ENCODE measurements around the gene CNOT6.
"Not testable (repeated sequence)": the region's sequence is repeated elsewhere in the genome, so short reads cannot be mapped to it uniquely, and the experiment has no call there.

CNOT6 gene

DNA sequence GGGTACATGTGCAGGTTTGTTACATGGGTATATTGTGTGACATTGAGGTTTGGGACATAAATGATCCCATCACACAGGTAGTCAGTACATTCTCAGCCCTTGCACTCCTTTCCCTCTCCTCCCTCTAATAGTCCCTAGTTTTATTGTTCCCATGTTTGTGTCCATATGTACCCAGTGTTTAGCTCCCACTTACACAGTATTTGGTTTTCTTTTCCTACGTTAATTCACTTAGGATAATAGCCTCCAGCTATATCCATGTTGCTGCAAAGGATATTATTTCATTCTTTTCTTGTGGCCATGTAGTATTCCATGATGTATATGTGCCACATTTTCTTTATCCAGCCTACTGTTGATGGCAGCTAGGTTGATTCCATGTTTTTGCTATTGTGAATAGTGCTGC lies 27.4 kb downstream of the CNOT6 start:
- Histone ChIP-seq H3K4me3 (ENCODE audit: low read length) (no peak overlapping the region), H3K9ac (ENCODE audit: low read length) (no peak overlapping the region), H3K27me3 (replicated peaks; ENCODE audit: control insufficient read depth, insufficient read depth, low read length) (no peaks in the 10 kb centered on the region), H3K4me1 (ENCODE audit: control insufficient read depth, insufficient read depth, low read length) (peaks cover 34% of the 10 kb centered on the region), H3K36me3 (ENCODE audit: control insufficient read depth, insufficient read depth, low read length, severe bottlenecking) (no peaks in the 10 kb centered on the region), H3K9me3 (ENCODE audit: control insufficient read depth, low read length) (no peaks in the 10 kb centered on the region)
- DNase-seq (ENCODE audit: low read depth): no peak

- H3K27me3 ChIP-seq (replicated peaks; ENCODE audit: control insufficient read depth, insufficient read depth, low read length): no peaks in the 10 kb centered on the region
- peaks cover 34% of the 10 kb centered on the region for H3K4me1 ChIP-seq (ENCODE audit: control insufficient read depth, insufficient read depth, low read length)
- H3K9me3 ChIP-seq (ENCODE audit: control insufficient read depth, low read length): no peaks in the 10 kb centered on the region
- peak; percentile 24 for DNase-seq (ENCODE audit: low read depth)
- H3K4me3 ChIP-seq (ENCODE audit: low read length): no peak overlapping the region
- no peaks in the 10 kb centered on the region for H3K36me3 ChIP-seq (ENCODE audit: control insufficient read depth, insufficient read depth, low read length, severe bottlenecking)
- H3K9ac ChIP-seq (ENCODE audit: low read length): no peak overlapping the region
Measured at GRCh38 chr5:180522330-180522729, 28.2 kb downstream of the CNOT6 start.

- Histone ChIP-seq H3K9ac (ENCODE audit: low read length) (no peak overlapping the region), H3K27me3 (replicated peaks; ENCODE audit: control insufficient read depth, insufficient read depth, low read length) (no peaks in the 10 kb centered on the region), H3K4me1 (ENCODE audit: control insufficient read depth, insufficient read depth, low read length) (peaks cover 29% of the 10 kb centered on the region), H3K9me3 (ENCODE audit: control insufficient read depth, low read length) (no peaks in the 10 kb centered on the region), H3K36me3 (ENCODE audit: control insufficient read depth, insufficient read depth, low read length, severe bottlenecking) (no peaks in the 10 kb centered on the region), H3K4me3 (ENCODE audit: low read length) (no peak overlapping the region)
- peak; percentile 13 for DNase-seq (ENCODE audit: low read depth)
Measured at GRCh38 chr5:180523629-180524466, 29.7 kb downstream of the CNOT6 start.

- no peak overlapping the region for H3K9ac ChIP-seq (ENCODE audit: low read length)
- no peak overlapping the region for H3K4me3 ChIP-seq (ENCODE audit: low read length)
- no peaks in the 10 kb centered on the region for H3K27me3 ChIP-seq (replicated peaks; ENCODE audit: control insufficient read depth, insufficient read depth, low read length)
- H3K36me3 ChIP-seq (ENCODE audit: control insufficient read depth, insufficient read depth, low read length, severe bottlenecking): no peaks in the 10 kb centered on the region
- H3K4me1 ChIP-seq (ENCODE audit: control insufficient read depth, insufficient read depth, low read length): peaks cover 24% of the 10 kb centered on the region
- no peak for DNase-seq (ENCODE audit: low read depth)
- no peaks in the 10 kb centered on the region for H3K9me3 ChIP-seq (ENCODE audit: control insufficient read depth, low read length)
Measured at GRCh38 chr5:180525399-180525798, 31.2 kb downstream of the CNOT6 start.

DNA sequence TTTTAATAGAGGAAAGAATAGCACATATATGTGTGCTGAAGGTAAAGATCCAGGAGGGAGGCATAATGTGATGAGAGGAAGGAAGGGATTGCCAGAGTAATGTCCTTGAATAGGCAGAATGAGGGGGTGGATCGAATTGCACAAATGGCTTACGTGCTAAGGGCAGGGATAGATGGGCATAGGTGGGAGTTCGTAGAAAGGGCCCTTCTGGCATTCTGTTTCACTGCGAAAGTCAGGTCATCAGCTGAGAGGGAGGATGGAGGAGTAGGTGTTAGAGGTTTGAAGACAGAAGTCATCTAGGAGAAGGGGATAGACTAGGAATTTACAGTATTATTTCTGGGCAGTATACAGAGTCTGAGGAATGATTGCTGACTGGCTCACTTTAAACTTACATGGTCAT lies 32.1 kb downstream of the CNOT6 start:
- Histone ChIP-seq H3K9ac (ENCODE audit: low read length) (no peak overlapping the region), H3K4me3 (ENCODE audit: low read length) (no peak overlapping the region), H3K36me3 (ENCODE audit: control insufficient read depth, insufficient read depth, low read length, severe bottlenecking) (no peaks in the 10 kb centered on the region), H3K9me3 (ENCODE audit: control insufficient read depth, low read length) (no peaks in the 10 kb centered on the region), H3K4me1 (ENCODE audit: control insufficient read depth, insufficient read depth, low read length) (peaks cover 23% of the 10 kb centered on the region), H3K27me3 (replicated peaks; ENCODE audit: control insufficient read depth, insufficient read depth, low read length) (no peaks in the 10 kb centered on the region)
- no peak for DNase-seq (ENCODE audit: low read depth)

- Histone ChIP-seq H3K36me3 (ENCODE audit: control insufficient read depth, insufficient read depth, low read length, severe bottlenecking) (peaks cover 8% of the 10 kb centered on the region), H3K9ac (ENCODE audit: low read length) (no peak overlapping the region), H3K27me3 (replicated peaks; ENCODE audit: control insufficient read depth, insufficient read depth, low read length) (no peaks in the 10 kb centered on the region), H3K4me3 (ENCODE audit: low read length) (no peak overlapping the region), H3K4me1 (ENCODE audit: control insufficient read depth, insufficient read depth, low read length) (peaks cover 11% of the 10 kb centered on the region), H3K9me3 (ENCODE audit: control insufficient read depth, low read length) (no peaks in the 10 kb centered on the region)
- DNase-seq (ENCODE audit: low read depth): no peak
Measured at GRCh38 chr5:180527659-180528058, 33.5 kb downstream of the CNOT6 start.

- H3K36me3 ChIP-seq (ENCODE audit: control insufficient read depth, insufficient read depth, low read length, severe bottlenecking): peaks cover 12% of the 10 kb centered on the region
- not testable (repeated sequence) for H3K4me3 ChIP-seq (ENCODE audit: low read length); H3K27me3 ChIP-seq (replicated peaks; ENCODE audit: control insufficient read depth, insufficient read depth, low read length); DNase-seq (ENCODE audit: low read depth); H3K4me1 ChIP-seq (ENCODE audit: control insufficient read depth, insufficient read depth, low read length); H3K9me3 ChIP-seq (ENCODE audit: control insufficient read depth, low read length); H3K9ac ChIP-seq (ENCODE audit: low read length)
Measured at GRCh38 chr5:180531036-180531585, 36.9 kb downstream of the CNOT6 start.

GRCh38 chr5:180532268-180532667 lies 38.1 kb downstream of the CNOT6 start:
- H3K27me3 ChIP-seq (replicated peaks; ENCODE audit: control insufficient read depth, insufficient read depth, low read length): no peaks in the 10 kb centered on the region
- no peaks in the 10 kb centered on the region for H3K9me3 ChIP-seq (ENCODE audit: control insufficient read depth, low read length)
- no peak overlapping the region for H3K9ac ChIP-seq (ENCODE audit: low read length)
- DNase-seq (ENCODE audit: low read depth): no peak
- no peak overlapping the region for H3K4me3 ChIP-seq (ENCODE audit: low read length)
- no peaks in the 10 kb centered on the region for H3K4me1 ChIP-seq (ENCODE audit: control insufficient read depth, insufficient read depth, low read length)
- peaks cover 12% of the 10 kb centered on the region for H3K36me3 ChIP-seq (ENCODE audit: control insufficient read depth, insufficient read depth, low read length, severe bottlenecking)

GRCh38 chr5:180533845-180534244 lies 39.7 kb downstream of the CNOT6 start:
- H3K9me3 ChIP-seq (ENCODE audit: control insufficient read depth, low read length): no peaks in the 10 kb centered on the region
- H3K4me3 ChIP-seq (ENCODE audit: low read length): no peak overlapping the region
- H3K4me1 ChIP-seq (ENCODE audit: control insufficient read depth, insufficient read depth, low read length): no peaks in the 10 kb centered on the region
- no peak overlapping the region for H3K9ac ChIP-seq (ENCODE audit: low read length)
- DNase-seq (ENCODE audit: low read depth): no peak
- H3K36me3 ChIP-seq (ENCODE audit: control insufficient read depth, insufficient read depth, low read length, severe bottlenecking): peaks cover 12% of the 10 kb centered on the region
- no peaks in the 10 kb centered on the region for H3K27me3 ChIP-seq (replicated peaks; ENCODE audit: control insufficient read depth, insufficient read depth, low read length)

DNA sequence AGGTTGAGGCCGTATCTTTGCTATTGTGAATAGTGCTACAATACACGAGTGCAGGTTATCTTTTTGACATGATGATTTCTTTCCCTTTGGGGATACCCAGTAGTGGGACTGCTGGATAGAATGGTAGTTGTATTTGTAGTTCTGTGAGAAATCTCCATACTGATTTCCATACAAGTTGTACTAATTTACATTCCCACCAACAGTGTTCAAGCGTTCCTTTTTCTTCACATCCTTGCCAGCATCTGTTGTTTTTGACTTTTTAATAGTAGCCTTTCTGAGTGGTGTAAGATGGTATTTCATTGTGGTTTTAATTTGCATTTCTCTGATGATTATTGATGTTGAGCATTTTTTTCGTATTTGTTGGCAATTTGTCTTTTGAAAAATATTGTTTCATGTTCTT lies 41.4 kb downstream of the CNOT6 start:
- Histone ChIP-seq H3K4me1 (ENCODE audit: control insufficient read depth, insufficient read depth, low read length) (no peaks in the 10 kb centered on the region), H3K4me3 (ENCODE audit: low read length) (no peak overlapping the region), H3K9ac (ENCODE audit: low read length) (no peak overlapping the region), H3K9me3 (ENCODE audit: control insufficient read depth, low read length) (no peaks in the 10 kb centered on the region), H3K36me3 (ENCODE audit: control insufficient read depth, insufficient read depth, low read length, severe bottlenecking) (peaks cover 12% of the 10 kb centered on the region), H3K27me3 (replicated peaks; ENCODE audit: control insufficient read depth, insufficient read depth, low read length) (no peaks in the 10 kb centered on the region)
- no peak for DNase-seq (ENCODE audit: low read depth)

DNA sequence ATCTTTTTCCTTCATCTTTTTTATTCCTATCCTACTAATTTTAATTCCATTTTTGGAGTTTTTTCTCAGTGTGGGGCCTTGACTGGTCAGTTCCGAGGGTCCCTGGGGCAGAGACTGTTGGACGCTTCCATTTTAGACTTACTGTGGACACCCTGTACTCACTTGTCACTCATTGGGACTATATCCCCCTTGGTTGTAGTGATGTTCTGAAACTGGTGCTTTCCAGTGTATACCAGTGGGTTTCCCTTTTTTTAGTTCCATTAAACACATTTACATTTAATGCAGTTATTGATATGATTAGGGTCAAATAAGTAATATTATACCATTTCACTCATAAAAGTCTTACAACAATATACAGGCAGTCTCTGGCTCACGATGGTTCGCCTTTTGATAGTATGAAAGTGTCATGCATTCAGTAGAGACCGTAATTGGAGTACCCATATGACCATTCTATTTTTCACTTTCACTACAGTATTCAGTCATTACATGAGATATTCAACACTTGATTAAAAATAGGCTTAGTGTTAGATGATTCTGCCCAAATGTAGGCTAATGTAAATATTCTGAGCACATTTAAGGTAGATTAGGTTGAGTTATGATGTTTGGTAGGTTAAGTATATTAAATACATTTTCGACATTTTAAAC lies 46.0 kb downstream of the CNOT6 start:
- Histone ChIP-seq H3K36me3 (ENCODE audit: control insufficient read depth, insufficient read depth, low read length, severe bottlenecking) (no peaks in the 10 kb centered on the region), H3K27me3 (replicated peaks; ENCODE audit: control insufficient read depth, insufficient read depth, low read length) (no peaks in the 10 kb centered on the region), H3K4me3 (ENCODE audit: low read length) (no peak overlapping the region), H3K9ac (ENCODE audit: low read length) (no peak overlapping the region), H3K9me3 (ENCODE audit: control insufficient read depth, low read length) (no peaks in the 10 kb centered on the region), H3K4me1 (ENCODE audit: control insufficient read depth, insufficient read depth, low read length) (no peaks in the 10 kb centered on the region)
- DNase-seq (ENCODE audit: low read depth): no peak

All from adipocyte (in vitro differentiated cells).